NCI-H2227 (cell line): ENCODE data around the gene RBM10.

Experiments
- DNase-seq: peaks from one replicate; lab custom pipeline; 2025; ENCODE audit not compliant: unreplicated experiment; lab: John Stamatoyannopoulos, UW

Gene RBM10

DNA sequence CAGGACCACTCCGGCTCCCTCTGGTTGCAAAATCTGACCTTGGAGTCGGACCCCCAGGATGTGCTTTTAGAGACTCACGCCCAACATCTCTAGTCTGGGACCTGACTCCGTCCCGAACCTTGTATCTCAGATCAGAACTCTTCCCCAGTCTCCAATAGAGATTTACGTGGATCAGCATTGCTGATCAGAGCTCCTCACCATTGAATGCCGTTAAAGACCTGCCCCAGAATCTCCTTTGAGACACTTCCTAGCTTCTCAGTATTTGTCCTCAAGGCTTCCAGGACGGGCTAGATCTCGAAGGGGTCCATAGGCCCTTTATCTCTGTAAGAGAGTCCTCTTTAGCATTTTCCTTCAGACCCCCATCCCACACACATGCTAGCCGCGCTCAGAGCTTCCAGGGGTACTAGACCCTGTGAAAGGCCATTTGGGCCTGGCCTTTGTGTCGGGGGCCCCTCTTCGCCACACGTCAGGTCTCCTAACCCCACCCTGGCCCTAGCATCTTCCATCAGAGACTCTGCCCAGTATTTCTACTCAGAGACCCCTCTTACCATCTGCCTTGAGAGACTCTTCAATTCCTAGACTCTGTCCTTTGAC is 49.3 kb downstream of the RBM10 start:
- no peak for DNase-seq

DNA sequence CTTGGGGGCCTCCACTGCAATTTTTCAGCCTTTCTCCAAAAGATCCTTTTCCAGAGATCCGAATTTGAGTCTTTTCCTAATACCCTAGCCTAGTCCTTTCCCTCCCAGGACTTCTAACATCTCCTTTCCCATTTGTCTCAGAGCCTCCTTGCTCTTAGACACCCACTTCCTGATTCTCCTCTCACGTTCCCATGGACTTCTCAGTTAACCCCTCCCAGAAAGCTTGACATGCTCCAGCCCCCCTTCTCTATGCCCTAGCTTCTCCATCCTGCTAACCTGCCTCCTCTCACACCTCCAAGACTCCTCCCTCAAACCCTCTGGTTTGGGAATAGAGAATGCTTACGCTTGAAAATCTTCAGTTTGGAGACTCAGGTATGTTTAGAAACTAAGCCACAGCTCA is 51.1 kb downstream of the RBM10 start:
- no peak for DNase-seq

DNA sequence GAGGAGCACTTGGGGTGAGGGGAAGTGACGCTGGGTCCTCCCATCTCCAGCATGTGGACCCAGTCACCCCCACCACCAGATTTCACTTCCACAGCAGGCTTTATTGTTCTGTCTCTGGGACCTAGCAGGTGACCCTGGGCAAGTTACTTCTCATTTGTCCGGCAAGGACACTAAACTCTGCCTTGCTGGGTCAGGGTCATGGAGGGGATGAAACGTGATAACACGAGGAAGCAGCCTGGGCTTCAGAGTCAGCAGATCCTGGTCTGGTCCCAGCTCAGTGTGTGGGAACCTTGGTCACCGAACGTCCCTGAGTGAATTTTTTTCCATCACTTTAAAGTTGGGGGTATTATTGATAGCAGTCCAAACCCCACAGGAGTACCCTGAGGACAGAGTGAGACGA is 52.5 kb downstream of the RBM10 start:
- DNase-seq = no peak

DNA sequence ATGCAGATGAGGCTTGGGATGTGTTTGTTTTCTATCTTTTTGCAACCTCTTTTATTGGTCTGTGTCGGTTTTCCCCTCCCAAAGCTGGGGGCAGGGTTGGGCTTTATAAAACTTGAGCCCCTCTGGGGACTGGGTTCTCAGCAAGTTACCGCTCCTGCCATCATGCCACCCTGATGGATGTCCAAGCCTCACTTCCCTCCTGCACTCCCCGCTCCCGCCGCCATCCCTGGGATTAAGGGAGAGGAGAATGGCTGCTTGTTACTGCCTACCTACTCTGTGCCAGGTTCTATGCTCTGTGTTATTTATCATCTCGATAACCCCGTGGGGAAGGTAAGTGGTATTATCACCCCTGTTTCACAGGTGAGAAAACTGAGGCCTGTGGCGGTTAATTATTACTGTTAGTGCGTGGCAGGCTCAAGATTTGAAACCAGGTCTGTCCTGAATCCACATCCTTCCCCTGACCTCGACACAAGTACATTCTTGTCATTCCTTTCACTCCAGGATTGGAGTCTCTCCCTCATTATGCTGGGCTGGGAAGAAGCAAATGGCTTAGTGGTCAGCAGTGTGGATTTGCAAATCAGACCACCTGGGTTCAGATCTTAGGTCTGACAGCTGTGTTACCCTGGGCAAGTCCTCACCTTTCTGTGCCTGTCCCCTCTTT is 53.1 kb downstream of the RBM10 start:
- DNase-seq = no peak

DNA sequence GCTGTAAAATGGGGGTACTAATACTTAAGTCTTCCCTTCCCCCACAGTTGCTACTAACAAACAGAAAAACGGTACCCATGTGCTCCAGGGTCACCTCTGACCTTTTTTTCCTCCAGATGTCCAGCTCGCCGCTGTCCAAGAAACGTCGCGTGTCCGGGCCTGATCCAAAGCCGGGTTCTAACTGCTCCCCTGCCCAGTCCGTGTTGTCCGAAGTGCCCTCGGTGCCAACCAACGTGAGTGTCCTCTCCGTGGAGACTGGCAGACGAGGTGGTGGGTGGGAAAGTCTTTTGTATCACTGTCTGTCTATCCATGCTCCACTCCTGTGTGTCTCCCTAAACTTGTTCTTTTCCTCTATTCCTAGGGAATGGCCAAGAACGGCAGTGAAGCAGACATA is 53.7 kb downstream of the RBM10 start:
- DNase-seq = no peak

DNA sequence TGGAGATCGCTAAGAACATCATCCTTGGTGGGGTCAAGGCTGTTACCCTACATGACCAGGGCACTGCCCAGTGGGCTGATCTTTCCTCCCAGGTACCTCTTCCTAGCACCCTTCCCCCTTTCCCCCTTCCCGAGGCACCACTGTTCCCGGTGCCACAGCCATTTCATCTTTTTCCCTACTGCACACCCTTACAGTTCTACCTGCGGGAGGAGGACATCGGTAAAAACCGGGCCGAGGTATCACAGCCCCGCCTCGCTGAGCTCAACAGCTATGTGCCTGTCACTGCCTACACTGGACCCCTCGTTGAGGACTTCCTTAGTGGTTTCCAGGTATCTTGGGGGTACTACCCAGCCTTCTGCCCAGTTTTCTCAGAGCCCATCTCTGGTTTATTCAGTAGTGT is 54.3 kb downstream of the RBM10 start:
- DNase-seq = no peak

DNA sequence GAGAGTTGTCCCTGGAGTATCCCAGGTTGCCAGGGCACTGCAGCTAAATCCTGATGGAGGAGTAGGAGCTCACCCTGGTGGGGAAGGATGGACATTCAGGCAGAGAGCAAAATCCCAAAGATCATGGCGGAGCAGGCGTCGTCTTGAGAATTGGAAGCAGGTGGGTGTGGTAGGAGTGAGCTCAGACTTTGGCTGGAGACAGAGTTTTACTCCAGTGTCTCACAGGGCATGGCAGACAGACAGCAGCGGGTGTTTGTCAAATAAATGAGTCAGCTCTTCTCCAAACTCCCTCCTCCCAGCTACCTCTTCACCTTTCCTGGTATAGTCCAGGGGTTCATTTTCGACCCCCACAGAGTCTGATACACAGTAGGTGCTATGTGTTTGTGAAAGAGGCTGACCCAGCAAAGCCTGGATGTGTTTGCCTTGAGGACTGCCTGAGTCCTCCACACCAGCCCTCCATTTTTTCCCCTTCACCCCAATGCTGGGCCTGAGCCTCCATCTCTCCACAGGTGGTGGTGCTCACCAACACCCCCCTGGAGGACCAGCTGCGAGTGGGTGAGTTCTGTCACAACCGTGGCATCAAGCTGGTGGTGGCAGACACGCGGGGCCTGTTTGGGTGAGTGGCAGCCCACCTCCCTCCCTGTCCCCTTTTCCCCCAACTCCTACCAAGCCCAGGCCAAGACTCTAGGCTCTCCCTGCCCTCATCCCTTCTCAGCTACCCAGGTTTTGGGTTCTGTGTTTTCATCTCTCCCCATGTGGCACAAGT is 55.5 kb downstream of the RBM10 start:
- DNase-seq = peak; percentile 27

DNA sequence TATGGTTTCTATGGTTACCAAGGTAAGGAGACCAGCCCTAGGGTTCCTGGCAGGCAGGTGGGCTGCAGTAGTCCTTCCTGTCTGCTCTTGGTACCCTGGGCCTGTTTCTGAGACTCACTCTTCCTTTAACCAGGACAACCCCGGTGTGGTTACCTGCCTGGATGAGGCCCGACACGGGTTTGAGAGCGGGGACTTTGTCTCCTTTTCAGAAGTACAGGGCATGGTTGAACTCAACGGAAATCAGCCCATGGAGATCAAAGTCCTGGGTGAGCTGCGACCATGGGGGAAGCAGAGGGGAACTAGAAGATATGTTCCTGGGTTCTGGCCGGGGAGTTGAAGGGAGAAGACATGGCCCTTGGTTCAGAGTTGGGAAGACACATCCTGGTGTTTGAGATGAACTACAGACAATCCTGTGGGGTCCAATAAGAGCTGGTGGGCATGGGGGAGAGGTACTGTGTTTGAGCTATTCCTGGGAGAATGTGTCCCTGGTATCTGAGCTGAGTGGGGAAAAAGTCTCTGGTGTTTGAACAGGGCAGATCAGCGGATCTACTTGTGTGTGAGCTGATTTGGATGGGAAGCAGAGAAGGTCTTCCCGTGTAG is 56.4 kb downstream of the RBM10 start:
- DNase-seq = no peak

DNA sequence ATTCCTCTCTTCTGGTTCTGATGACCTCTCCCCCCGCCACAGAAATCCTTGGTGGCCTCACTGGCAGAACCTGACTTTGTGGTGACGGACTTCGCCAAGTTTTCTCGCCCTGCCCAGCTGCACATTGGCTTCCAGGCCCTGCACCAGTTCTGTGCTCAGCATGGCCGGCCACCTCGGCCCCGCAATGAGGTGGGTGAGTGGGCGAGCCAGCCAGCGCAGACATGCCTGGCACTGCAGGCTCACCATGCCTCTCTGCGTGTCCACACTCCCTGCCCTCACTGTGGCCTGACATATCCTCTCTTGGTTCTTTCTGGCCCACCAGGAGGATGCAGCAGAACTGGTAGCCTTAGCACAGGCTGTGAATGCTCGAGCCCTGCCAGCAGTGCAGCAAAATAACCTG is 57.3 kb downstream of the RBM10 start:
- no peak for DNase-seq

DNA sequence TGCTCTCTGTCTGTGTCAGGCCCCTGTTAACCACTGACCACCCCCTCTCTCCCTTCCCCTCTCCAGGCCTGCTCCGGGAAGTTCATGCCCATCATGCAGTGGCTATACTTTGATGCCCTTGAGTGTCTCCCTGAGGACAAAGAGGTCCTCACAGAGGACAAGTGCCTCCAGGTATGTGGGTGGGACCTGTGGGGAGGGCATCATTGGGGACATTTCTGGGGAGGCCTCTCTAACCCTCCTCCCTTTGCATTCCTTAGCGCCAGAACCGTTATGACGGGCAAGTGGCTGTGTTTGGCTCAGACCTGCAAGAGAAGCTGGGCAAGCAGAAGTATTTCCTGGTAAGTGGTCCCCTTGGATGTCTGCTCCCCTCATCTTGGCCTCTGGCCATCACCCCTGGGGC is 57.9 kb downstream of the RBM10 start:
- DNase-seq = no peak

DNA sequence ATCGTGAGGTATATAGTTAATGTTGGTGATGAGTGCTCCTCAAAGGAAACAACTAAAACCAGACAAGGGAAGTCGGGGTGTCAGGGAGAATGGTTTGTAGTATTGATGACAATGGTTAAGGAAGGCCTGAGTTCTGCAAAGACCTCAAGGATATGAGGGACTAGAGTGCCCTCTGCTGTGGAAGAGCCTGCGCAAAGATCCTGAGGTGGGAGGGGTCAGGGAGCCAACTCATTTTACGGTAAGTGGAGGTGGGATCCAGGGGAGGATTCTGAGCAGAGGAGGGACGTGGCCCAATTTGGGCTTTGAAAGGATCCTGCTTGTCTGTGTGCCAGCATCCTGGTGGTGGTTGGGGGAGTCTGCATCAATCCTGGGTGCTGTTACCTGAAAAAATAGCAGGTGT is 59.9 kb downstream of the RBM10 start:
- peak; percentile 9 for DNase-seq

DNA sequence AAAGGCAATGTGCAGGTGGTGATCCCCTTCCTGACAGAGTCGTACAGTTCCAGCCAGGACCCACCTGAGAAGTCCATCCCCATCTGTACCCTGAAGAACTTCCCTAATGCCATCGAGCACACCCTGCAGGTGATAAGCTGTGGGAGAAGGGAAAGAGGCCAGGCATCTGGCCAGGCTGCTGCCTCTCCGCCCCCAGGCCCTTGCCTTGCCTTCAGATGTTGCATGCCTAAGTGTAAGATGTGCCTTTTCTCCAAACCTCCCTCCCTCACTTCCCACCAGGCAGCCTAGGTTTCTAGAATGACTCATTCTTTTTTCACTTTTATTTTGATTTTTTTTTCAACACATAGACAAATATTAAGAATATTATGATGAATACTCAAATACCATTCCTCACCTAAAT is 61.3 kb downstream of the RBM10 start:
- no peak for DNase-seq

DNA sequence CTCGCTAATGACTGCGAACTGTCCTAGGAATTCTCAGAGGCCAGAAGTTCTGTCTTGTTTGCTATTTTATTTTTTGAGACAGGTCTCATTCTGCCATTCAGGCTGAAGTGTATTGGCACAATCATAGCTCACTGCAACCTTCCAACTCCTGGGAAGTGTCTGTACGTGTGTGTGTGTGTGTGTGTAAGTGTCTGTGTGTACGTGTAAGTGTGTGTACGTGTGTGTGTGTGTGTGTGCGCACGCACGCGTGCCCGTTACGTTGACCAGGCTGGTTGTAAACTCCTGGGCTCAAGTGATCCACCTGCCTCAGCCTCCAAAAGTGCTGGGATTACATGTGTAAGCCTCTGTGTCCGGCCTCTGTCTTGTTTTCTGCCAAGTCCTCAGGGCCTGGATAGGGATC is 63.1 kb downstream of the RBM10 start:
- DNase-seq = no peak

DNA sequence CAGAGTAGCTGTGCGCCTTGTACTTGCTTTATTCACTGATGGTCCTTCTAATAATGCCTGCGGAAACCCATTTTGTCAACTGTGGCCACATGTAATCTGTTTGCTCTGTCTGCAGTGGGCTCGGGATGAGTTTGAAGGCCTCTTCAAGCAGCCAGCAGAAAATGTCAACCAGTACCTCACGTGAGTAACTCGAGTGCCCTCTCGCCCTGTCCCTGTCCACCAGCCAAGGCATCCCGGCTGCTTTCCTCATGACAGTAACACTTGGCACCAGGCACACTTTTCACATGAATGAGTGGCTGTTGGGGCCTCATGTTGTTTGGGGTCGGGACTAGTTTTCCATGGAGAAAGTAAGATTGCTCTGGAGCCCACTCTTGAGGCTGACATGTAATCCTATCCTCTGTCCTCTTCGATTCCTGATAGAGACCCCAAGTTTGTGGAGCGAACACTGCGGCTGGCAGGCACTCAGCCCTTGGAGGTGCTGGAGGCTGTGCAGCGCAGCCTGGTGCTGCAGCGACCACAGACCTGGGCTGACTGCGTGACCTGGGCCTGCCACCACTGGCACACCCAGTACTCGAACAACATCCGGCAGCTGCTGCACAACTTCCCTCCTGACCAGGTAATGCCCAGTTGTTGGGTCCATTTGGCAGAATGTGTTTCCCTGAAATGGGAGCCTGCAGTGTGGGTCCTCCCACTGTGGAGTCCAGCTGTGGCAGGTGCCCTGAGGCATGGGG is 64.7 kb downstream of the RBM10 start:
- DNase-seq = no peak

DNA sequence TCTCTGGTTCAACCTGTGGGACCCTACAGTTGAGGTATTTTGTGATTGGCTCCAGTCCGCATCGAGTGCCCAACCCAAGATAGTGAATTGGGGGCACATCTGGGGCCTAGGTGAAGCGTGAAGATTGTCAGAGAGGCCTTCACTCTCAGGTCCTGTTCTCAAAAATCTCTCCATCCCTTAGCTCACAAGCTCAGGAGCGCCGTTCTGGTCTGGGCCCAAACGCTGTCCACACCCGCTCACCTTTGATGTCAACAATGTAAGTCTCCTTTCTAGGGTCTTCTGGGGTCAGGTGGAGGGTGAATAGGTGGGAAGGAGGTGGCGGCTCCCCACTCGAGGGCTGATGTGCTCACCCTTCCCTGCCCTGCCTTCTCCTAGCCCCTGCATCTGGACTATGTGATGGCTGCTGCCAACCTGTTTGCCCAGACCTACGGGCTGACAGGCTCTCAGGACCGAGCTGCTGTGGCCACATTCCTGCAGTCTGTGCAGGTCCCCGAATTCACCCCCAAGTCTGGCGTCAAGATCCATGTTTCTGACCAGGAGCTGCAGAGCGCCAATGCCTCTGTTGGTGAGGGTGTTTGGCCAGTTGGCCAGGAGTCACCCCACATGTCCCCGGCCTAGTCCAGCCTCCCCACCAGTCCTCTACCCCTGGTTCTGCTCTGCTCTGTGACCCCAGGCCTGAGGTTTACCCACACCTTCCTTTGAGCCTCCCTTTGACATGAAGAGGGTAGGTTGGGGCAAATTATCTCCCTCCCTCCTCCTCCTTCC is 65.8 kb downstream of the RBM10 start:
- no peak for DNase-seq

DNA sequence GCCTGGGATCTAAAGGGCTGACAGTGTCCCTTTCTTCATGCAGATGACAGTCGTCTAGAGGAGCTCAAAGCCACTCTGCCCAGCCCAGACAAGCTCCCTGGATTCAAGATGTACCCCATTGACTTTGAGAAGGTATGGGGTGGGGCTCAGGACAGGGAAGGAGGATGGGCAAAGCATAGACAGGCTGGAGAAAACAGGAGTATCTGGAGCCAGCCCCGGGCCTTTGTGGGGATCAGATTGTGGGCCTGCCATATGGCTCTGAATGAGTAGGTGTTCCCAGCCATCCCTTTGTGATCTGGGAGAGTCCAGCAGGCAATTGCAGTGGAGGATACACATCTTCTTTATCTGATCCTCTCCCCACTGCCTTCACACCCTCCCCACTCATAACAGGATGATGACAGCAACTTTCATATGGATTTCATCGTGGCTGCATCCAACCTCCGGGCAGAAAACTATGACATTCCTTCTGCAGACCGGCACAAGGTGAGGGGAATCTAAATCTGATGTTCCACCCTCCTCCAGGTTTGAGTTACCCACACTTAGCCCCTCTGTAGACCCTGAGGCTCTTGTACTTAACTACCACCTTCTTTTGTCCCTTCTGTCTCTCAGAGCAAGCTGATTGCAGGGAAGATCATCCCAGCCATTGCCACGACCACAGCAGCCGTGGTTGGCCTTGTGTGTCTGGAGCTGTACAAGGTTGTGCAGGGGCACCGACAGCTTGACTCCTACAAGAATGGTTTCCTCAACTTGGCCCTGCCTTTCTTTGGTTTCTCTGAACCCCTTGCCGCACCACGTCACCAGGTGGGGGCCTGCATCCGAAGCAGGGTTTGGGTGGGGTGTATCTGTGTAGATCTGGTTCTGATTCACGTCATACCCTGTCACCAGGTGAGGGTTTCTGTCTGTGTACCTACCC is 67.6 kb downstream of the RBM10 start:
- DNase-seq = no peak

DNA sequence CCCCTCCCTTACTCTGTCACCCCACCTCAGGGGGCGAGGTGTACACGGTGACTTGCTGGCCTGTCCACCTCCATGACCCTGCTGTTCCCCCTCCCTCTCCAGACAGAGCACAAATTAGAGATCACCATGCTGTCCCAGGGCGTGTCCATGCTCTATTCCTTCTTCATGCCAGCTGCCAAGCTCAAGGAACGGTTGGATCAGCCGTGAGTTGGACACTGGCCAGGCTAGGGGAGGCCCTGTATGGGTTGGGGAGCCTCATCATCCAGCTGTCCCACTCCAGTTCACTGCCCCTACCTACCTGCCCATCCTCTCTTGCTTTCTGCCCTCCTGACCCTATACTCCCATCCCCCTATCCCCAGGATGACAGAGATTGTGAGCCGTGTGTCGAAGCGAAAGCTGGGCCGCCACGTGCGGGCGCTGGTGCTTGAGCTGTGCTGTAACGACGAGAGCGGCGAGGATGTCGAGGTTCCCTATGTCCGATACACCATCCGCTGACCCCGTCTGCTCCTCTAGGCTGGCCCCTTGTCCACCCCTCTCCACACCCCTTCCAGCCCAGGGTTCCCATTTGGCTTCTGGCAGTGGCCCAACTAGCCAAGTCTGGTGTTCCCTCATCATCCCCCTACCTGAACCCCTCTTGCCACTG is 69.5 kb downstream of the RBM10 start:
- DNase-seq = no peak

DNA sequence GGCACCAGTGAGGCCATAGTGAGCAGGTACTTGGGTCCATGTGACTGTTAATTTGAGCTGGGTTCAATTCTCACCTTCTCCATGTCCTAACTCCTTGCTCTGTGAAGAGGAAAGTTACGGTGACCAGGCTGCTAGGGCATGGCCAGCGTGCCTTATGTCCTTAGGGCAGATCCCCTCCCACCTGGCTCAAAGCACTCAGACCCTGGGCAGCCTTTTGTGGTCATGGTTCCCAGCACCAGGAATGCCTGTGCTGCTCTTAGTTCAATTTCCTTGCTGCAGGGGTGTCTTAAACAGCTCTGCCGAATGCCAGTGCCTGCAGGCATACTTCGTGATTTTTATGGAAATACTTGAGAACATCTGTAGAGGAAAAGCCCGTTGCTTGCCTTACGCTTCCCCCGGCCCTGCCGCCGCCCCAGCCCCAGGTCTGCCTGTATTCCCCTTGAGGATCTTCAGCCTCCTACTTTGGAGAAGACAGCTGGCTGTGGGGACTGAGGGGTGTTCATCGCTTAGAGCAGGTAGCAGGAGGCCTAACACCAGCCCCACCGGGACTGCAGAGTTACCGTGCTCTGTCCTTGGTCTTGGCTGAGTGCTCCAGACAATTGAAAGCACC is 70.4 kb downstream of the RBM10 start:
- DNase-seq = no peak
